NCI-H2081 treated with DMSO at 0.1 percent for 48 hours (cell line): ENCODE data around the gene TMPRSS9.

Experiments
- DNase-seq: peaks from one replicate; lab custom pipeline; 2025; lab: John Stamatoyannopoulos, UW

The TMPRSS9 gene

DNA sequence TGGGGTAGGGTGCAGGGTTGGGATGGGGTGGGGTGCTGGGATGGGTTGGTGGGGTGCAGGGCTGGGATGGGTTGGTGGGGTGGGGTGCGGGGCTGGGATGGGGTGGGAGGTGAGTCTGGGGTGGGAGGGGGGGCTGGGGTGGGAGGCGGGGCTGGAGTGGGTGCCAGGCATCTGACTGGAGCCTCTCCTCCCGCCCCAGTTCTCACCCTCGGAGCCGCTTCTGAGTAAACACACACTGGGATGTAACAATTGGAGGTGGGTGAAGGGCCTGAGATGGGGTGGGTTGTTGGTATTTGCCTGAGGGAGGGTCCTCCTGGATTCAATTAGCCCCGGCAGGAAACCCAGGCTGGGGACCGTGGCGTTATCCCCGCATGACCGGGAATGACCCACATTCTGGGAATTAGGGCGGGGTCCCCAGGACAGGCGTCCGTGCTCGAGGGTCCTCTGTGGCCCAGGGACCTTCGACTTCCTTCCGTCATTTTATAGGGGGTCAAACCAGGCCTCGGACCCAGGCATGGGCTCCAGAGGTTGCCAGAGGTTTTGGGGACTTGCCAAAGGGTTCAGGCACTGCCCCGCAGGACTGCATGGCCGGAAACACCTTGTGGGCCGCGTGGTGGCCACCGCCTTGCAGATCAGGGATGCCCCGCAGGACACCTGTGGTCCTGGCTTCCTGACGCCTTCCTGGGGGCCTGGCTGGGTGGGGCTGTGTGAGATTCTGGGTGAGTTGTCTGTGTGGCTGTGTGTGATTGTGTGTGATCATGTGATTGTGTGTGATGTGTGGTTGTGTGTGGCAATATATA, 1.4 kb downstream of the TMPRSS9 start:
- no peak for DNase-seq

DNA sequence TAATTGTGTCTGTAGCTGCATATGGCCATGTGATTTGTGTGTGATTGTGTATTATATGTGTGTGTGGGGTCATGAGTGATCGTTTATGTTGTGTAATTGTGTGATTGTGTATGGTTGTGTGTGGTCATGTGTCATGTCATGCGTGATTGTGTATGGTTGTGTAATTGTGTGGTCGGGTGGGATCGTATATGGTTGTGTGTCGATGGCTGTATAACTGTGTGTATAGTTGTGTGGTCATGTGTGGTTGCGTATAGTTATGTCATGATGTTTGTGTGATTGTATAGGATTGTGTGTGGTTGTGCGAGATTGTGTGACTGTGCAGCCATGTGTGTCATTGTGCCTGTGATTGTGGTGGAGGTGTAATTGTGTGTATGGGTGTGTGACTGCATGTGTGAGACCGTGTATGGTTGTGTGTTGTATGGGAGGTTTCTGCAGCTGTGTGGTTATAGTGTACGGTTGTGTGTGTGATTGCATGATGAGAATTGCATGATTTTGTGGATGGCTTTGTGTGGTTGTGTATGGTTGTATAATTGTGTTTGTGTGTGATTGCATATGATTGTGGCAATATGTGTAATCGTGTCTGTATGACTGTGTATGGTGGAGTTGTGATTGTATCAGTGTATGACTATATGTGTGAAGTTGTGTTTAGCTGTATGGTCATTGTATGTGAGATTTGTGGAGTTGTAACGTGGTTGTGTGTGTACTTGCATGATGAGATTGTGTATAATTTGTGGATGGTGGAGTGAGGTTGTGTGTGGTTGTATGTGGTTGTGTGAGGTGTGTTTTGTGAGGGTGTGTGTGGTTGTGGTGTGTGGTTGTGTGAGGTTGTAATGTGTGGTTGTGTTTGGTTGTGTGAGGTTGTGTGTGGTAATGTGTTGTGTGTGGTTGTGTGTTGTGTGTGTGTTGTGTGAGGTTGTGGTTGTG, 2.2 kb downstream of the TMPRSS9 start:
- DNase-seq, result no peak

DNA sequence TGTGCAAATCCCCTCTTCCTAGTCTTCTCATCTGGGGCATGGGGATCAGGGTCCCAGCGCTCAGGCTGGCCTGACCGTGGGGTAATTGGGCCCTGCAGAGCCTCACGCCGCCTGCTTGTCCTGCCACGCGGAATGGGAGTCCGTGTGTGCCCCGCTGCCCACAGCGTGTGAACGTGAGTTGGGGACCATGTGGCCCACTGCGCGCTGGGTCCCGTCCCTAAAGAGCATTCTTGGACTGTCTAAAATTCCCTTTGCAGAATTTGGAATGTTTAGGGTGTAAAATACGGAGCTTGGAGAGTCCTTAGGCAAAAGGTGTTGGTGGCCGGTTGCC, 2.9 kb downstream of the TMPRSS9 start:
- DNase-seq, result no peak

DNA sequence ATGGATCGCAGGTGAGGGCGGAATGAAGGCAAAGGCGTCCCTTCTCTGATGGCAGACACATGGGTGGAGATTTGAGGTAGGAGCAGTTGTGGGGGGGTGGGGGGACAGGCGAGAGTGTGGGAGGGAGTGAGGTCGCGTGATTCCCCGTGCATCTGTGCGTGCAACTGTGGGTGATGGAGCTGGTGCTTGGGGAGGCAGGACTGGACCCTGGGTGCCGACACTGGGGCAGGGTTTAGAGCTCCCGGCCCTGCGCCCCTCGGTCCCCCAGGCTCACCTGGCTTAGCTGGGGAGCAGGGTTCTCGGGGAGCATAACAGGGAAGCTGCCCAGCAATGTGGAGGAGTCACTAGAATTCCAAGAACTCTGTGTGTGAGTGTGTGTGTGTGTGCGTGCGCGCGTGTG, 3.4 kb downstream of the TMPRSS9 start:
- DNase-seq, result no peak

DNA sequence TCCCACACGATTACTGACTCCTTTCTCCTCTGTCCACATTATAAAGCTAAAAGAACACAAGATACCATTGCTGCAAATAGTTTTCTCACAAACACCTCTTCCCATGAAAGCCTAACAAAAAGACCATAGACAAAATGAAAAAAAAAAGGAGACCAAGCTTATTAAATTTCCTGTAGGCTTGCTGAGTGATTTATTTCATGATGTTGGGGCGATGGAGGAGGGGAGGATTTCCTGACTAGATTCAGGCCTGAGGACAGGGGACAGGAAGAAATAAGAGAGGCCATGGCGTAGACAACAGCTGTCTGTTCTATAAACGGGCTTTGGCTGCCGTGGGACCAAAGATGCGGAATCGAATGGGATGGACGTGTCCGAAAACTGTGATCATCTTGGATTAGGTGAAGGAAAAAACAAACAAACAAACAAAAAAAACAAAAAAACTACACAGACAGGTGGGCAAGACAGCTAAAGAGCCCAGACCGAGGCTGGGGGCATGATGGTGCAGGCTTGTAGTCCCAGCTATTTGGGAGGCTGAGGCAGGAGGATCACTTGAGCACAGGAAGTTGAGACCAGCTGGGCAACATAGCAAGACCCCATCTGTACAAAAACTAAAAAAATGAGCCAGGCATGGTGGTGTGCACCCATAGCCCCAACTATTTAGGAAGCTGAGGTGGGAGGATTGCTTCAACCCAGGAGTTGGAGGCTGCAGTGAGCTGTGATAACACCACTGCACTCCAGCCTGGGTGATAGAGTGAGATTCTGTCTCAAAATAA, 5.3 kb downstream of the TMPRSS9 start:
- no peak for DNase-seq

DNA sequence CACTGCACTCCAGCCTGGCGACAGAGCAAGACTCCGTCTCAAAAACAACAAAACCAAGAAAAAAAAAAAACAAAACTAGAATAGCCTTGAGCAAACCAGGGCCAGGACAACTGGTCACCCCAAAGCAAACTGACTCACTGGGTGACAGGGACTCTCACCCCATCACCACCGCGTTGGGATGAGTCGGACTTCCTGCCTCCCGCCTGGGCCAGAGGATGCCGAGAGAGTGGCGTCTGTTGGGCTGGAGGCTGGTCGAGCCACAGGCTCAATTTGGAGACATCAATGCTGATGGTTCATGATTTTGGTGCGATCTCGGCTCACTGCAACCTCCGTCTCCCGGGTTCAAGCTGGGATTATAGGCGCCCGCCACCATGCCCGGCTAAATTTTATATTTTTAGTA, 11.6 kb downstream of the TMPRSS9 start:
- no peak for DNase-seq

DNA sequence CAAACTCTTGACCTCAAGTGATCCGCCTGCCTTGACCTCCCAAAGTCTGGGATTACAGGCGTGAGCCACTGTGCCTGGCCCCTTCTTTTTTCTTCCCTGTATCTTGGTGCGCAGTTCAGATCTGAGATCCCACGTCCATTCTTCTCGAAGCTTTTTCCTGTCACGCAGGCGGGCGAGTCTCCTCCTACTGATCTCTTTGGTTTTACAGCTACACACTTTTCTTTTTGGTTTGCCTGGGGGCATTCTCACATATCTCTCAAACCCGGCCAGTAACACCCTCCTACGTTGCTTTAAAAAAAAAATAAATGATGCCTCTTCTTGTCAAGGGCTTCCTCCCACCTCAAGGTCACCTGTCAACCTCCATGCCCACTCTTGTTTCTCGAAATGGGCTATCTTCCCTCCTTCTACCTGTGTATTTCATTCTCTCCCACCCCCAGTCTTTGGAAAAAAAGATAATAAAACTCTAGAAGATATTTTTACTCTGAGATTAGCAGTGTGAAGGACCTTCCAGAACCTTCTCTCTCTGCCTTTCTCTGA, 12.1 kb downstream of the TMPRSS9 start:
- no peak for DNase-seq

DNA sequence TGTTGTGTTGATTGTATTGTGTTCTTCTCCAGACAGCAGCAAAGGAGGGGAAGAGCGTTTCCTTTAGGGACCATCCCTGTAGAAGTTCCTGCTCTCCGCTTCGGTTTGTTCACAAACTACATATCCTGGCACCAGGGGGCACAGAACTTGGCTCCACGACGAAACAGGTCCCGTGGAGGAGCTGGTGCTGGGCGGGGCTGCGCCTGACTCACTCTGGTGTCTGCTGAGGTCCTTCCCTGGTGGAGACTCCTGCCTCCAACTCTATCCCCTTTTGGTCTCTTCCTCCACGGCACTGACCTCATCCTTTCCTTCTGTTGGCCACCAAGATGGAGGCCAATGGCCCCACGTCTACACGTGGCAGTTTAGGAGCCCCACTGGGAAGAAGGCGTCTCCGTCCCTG, 14.7 kb downstream of the TMPRSS9 start:
- no peak for DNase-seq

DNA sequence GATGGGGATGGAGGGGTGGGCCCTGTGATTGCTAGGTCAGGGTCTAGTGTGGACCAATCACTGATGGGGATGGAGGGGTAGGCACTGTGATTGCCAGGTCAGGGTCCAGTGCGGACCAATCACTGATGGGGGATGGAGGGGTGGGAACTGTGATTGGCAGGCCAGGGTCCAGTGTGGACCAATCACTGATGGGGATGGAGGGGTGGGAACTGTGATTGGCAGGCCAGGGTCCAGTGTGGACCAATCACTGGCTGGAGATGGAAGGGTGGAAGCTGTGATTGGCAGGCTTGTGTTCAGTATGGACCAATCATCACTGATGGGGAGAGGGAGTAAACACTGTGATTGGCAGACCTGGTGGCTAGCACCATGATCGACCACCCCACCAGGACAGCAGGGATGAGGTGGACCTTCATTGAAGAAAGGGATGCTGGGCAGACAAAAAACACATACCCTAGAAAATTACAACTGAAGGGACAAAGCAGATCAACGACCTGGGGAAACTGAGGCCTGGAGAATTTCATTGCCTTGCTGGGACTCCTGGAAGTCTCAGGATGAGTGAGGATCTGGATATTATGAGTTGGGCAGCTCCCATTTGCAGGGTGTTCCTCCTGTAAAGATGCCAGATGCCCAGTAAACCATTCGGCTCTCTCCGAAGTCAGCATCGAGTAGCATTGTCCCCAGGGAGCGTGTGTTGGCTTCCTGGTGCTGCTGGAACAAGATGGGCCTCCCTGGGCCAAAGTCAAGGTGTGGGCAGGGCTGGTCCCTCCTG, 15.5 kb downstream of the TMPRSS9 start:
- DNase-seq, result no peak

DNA sequence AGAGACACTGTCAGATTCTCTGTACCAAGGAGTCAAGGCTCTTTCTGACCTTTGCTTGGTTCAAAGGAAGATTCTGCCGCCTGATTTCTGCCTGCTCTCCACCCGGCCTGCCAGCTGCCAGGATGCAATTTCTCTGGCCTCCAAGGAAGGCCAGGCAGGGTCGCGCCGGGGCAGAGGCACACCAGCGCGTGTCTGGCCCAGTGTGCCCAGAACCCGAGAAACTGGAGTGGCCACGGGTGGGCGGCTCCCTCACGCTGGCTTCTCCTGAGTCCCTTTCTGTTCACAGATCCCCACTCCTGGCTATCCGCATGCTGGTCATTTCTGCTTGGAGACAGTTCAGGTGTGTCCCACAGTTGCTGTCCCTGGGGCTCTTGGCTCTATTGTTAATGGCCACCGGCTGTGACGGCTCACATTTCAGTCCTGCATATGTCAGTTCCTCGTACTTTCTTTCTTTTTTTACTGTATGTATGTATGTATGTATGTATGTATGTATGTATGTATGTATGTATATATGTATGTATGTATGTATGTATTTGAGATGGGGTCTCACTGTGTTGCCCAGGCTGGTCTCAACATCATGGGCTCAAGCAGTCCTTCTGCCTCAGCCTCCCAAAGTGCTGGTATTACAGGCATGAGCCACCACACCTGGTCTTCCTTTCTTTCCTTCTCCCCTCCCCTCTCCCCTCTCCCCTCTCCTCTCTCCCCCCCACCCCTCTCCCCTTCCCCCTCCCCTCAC, 16.9 kb downstream of the TMPRSS9 start:
- DNase-seq, result no peak

DNA sequence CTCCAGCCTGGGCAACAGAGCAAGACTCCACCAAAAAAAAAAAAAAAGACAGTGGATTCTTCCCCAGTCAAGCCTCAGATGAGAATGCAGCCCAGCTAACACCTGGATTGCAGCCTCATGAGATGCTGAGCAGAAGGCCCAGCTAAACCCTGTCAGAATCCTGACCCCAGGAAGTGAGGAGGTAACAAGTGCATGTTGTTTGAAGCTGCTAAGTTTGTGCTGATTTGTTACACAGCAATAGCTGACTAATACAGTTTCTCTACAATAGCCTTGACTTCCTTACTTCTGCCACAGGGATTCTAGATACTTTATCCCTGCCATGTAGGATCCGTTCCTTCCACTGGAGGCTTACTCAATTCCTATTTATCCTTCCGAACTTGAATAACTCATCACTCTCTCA, 20.5 kb downstream of the TMPRSS9 start:
- DNase-seq, result no peak

DNA sequence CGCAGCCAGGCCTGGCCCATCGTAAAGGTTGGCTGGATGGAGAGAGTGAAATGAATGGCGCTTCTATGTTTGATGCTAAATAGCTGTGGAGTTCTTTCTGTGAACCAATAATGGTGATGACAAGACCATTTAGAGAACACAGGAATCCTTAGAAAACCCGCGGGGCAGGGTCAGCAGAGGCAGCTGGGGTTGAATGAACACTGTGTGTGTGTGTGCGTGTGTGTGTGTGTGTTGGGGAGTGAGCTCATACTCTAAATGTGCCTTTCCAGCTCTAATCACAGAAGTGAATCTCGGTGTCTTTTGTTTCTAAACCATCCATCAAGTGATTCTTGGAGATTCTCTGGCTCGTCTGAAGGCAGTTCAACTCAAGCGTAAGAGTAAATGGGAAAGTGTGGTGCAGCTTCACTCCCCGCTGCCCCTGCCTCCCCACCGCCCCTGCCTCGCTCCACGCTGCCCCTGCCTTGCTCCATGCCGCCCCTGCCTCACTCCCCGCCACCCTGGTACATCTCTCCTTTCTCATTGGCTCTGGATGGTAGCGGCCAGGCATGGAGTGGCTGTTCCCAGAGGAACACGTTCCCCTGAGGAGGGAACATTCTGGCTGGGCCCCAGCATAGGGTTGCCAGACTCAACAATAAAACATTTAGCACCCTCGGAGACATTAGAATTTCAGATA, 21.2 kb downstream of the TMPRSS9 start:
- no peak for DNase-seq

DNA sequence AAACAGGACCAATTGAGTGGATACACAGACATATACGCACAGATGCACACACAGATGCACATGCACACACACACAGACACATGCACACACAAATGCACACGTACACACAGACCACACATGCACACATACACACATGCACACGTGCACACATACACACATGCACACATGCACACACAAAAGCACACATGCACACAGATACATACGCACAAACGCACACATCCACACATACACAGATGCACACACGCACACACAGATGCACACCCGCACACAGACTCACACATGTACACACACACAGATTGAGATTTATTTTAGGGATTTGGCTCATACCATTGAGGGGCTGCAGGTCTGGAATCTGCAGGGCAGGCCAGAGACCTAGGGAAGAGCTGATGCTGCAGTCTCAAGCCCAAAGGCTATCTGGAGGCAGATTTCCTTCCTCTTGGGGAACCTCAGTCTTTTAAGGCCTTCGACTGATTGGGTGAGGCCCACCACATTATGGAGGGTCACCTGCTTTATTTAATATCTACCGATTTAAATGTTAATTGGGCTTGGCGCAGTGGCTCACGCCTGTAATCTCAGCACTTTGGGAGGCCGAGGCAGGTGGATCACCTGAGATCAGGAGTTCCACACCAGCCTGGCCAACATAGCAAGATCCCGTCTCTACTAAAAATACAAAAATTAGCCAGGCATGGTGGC, 22.6 kb downstream of the TMPRSS9 start:
- DNase-seq, result no peak

DNA sequence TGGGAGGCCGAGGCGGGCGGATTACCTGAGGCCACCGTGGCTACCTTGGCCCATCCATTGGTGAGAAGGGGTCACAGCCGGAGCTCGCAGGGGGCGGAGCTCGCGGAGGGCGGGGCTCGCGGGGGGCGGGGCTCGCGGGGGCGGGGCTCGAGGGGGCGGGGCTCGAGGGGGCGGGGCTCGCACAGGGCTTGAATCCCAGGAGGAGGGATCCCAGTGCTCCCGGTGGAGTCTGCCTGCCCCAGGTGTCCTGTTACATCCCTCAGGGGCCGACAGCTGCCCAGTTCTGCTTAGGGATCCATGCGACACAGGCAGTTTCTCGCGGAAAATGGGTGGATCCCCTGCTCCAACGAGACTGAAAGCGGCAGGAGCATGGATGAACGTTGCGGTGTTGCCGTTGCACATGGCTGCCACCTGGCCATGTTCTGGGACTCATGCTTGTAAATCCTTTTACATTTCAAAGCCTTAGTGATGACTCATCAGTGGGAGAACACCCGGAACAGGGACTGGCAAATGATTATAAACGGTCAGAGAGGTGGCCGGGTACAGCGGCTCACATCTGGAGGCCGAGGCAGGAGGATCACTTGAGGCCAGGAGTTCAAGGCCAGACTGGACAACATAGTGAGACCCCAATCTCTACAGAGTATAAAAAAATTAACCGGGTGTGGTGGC, 25.1 kb downstream of the TMPRSS9 start:
- peak; percentile 32 for DNase-seq

DNA sequence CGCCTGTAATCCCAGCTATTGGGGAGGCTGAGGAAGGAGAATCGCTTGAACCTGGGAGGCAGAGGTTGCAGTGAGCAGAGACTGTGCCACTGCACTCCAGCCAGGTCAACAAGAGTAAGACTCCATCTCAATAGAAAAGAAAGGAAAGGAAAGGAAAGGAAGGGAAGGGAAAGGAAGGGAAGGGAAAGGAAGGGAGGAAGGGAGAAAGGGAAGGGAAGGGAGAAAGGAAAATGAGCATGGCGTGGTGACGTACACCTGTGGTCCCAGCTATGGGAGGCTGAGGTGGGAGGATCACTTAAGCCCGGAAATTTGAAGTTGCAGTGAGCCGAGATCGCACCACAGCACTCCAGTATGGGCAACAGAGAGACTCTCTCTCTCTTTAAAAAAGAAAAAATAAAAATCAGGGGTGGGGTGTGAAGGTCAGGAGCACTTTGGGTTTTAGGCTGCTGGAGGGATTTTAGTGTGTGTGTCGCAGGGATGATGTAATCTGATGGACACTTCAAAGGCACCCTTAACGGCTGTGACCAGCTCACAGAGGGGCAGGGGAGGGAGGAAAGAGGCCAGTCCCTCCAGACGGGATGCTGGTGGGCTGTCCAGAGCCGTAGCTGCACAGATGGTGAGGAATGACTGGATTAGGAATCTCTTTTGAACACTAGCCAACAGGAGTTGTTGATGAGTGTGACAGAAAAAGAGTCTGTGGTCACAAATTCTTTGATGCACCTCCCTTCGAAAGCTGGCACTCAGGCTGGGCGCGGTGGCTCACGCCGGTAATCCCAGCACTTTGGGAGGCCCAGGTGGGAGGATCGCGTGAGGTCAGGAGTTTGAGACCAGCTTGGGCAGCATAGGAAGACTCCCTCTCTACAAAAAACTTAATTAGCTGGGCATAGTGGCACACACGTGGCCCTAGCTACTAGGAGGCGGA, 27.6 kb downstream of the TMPRSS9 start:
- no peak for DNase-seq

DNA sequence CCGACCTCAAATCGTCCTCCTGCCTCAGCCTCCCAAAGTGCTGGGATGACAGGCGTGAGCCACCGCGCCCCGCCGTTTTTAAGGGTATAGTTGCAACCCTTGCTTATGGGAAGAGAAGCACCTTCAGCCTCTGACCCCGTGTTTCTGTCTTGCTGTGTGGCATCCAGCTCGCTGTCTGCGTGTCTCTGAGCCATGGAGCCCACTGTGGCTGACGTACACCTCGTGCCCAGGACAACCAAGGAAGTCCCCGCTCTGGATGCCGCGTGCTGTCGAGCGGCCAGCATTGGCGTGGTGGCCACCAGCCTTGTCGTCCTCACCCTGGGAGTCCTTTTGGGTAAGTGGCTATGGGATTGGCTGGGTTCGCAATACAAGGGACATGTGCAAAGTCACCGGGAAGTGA, 29.5 kb downstream of the TMPRSS9 start:
- no peak for DNase-seq

DNA sequence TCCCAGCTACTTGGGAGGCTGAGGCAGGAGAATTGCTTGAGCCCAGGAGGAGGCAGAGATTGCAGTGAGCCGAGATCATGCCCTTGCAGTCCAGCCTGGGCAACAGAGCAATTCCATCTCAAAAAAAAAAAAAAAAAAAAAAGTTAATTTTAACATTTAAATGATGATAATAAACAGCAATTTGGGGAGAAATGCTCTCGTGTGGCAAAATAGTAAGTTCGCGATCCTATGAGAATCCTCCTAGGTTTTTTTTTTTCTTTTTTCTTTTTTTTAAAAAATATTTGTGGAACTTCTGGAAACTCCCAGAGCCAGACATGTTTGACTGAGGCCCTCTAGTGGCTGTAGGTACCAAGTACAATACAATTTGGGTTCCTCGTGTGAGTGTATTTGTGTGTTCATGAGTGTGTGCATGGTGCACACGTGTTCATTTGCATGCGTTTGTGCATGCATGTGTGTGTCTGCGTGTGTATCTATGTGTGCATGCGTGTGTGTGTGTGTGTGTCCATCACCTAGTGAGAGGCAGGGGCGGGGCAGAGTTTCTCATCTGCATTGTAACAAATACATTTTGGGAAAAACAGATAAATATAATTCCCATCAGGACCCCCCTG, 31.2 kb downstream of the TMPRSS9 start:
- no peak for DNase-seq

DNA sequence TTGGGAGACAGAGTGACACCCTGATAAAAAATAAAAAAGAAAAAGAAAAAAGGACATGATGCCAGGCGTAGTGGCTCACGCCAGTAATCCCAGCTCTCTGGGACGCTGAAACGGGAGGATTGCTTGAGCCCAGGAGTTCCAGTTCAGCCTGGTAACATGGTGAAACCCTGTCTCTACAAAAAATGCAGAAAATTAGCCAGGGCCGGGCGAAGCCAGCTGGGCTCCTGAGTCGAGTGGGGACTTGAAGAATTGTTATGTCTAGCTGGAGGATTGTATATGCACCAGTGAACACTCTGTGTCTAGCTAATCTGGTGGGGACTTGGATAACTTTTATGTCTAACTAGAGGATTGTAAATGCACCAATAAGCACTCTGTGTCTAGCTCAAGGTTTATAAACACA, 32.3 kb downstream of the TMPRSS9 start:
- no peak for DNase-seq
